Ascending aorta (tissue), 2 donors: Measurements from ENCODE around the gene ERLIN1. TPM values are rescaled to one million over a fixed set of nuclear protein-coding genes. Genes with fewer than 3 reads are reported as not detected.

Experiments
- DNase-seq, 2 donors: peaks; one replicate each; pipeline ENCODE4 v3.0.0-alpha.2; 2019; ENCODE audit warnings: low spot score in 2 of 2
- H3K27ac ChIP-seq, 2 donors: fragments of 200-600 bp; sonication (generic); one replicate each; pipeline ENCODE4 v1.5.1; 2016 to 2017; ENCODE audit warnings: mild to moderate bottlenecking in 1 of 2
- H3K27me3 ChIP-seq: fragments of 200-600 bp; sonication (generic); one replicate; pipeline ENCODE4 v1.5.1; 2017
- H3K36me3 ChIP-seq, 2 donors: fragments of 200-600 bp; sonication (generic); one replicate each; pipeline ENCODE4 v1.5.1; 2016
- H3K4me1 ChIP-seq, 2 donors: fragments of 200-600 bp; sonication (generic); one replicate each; pipeline ENCODE4 v1.5.1; 2016 to 2017; ENCODE audit warnings: mild to moderate bottlenecking in 1 of 2
- H3K4me3 ChIP-seq, 2 donors: fragments of 200-600 bp; sonication (generic); one replicate each; pipeline ENCODE4 v1.5.1; 2016 to 2017; ENCODE audit warnings: mild to moderate bottlenecking in 1 of 2
- H3K9me3 ChIP-seq, 2 donors: fragments of 200-600 bp; sonication (generic); one replicate each; pipeline ENCODE4 v1.5.1; 2016
- intact Hi-C: fragments of 100-400 bp; cut with DNase I; formaldehyde crosslinking; loops from one replicate; pipeline ENCODE4 v1.15.1; 2023
- total RNA-seq: library from RNA; depleted of rRNA; stranded (reverse); fragments of >200 nt; gene quantifications from one replicate; pipeline ENCODE4 v1.1.0, GENCODE V29; 2016
- TF ChIP-seq, protein P1 (sequence below), 3 experiments: fragments of 200-600 bp in 2 of 3; fragments of 450-650 bp in 1 of 3; sonication (generic) in 2 of 3; IDR thresholded peaks; one replicate each; pipeline ENCODE4 v1.5.1; 2016 to 2019; ENCODE audit warnings: antibody characterized with exemption in 3 of 3, mild to moderate bottlenecking in 1 of 3, moderate library complexity in 1 of 3

The ERLIN1 gene
- total RNA-seq, 1 donor from 2014 or later, result 16.6 TPM

GRCh38 chr10:100182908-100183307 lies 2.9 kb downstream of the ERLIN1 start:
- no peak overlapping the region for H3K27ac ChIP-seq
- DNase-seq, result no peak
- TF ChIP-seq, protein P1, sequence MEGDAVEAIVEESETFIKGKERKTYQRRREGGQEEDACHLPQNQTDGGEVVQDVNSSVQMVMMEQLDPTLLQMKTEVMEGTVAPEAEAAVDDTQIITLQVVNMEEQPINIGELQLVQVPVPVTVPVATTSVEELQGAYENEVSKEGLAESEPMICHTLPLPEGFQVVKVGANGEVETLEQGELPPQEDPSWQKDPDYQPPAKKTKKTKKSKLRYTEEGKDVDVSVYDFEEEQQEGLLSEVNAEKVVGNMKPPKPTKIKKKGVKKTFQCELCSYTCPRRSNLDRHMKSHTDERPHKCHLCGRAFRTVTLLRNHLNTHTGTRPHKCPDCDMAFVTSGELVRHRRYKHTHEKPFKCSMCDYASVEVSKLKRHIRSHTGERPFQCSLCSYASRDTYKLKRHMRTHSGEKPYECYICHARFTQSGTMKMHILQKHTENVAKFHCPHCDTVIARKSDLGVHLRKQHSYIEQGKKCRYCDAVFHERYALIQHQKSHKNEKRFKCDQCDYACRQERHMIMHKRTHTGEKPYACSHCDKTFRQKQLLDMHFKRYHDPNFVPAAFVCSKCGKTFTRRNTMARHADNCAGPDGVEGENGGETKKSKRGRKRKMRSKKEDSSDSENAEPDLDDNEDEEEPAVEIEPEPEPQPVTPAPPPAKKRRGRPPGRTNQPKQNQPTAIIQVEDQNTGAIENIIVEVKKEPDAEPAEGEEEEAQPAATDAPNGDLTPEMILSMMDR (IDR thresholded peaks at IDR 0.05), result no peak
- intact Hi-C loops, result loop anchor here (2.0 to 10.0 kb wide), 5 partner anchors 338 to 1942 kb away; partner anchors contain the start of genes COX15, CUTC, GOT1 and LDB1
- no peaks in the 10 kb centered on the region for H3K9me3 ChIP-seq
- no peak overlapping the region for H3K4me3 ChIP-seq
- H3K36me3 ChIP-seq, result peaks cover 5 to 18% of the 10 kb centered on the region in 2 donors
- no peaks in the 10 kb centered on the region for H3K27me3 ChIP-seq
- H3K4me1 ChIP-seq, result peaks cover 7 to 13% of the 10 kb centered on the region in 2 donors

- no peak for DNase-seq
- Histone ChIP-seq H3K27ac (no peak overlapping the region), H3K9me3 (no peaks in the 10 kb centered on the region), H3K4me1 (peaks cover 7 to 12% of the 10 kb centered on the region in 2 donors), H3K4me3 (no peak overlapping the region), H3K36me3 (peaks cover 5 to 23% of the 10 kb centered on the region in 2 donors), H3K27me3 (no peaks in the 10 kb centered on the region)
- TF ChIP-seq, protein P1 (IDR thresholded peaks at IDR 0.05), result no peak
- intact Hi-C loops, result loop anchor here (2.0 to 10.0 kb wide), 5 partner anchors 337 to 1943 kb away; partner anchors contain the start of genes COX15, CUTC, GOT1 and LDB1
Measured at GRCh38 chr10:100182281-100182680, 3.5 kb downstream of the ERLIN1 start.

GRCh38 chr10:100175875-100176274 lies 10.0 kb downstream of the ERLIN1 start:
- Histone ChIP-seq H3K4me3 (no peak overlapping the region), H3K36me3 (peaks cover 35 to 72% of the 10 kb centered on the region in 2 donors), H3K4me1 (no peaks in the 10 kb centered on the region), H3K27me3 (no peaks in the 10 kb centered on the region), H3K27ac (no peak overlapping the region), H3K9me3 (no peaks in the 10 kb centered on the region)
- TF ChIP-seq, protein P1 (IDR thresholded peaks at IDR 0.05), result no peak
- intact Hi-C loops, result no loop called here
- DNase-seq, result no peak

GRCh38 chr10:100174699-100175677 lies 10.8 kb downstream of the ERLIN1 start:
- DNase-seq, result no peak
- no peak overlapping the region for H3K27ac ChIP-seq
- no peaks in the 10 kb centered on the region for H3K27me3 ChIP-seq
- H3K9me3 ChIP-seq, result no peaks in the 10 kb centered on the region
- peaks cover 35 to 72% of the 10 kb centered on the region in 2 donors for H3K36me3 ChIP-seq
- TF ChIP-seq, protein P1 (IDR thresholded peaks at IDR 0.05), result no peak
- no peak overlapping the region for H3K4me3 ChIP-seq
- intact Hi-C loops, result no loop called here
- no peaks in the 10 kb centered on the region for H3K4me1 ChIP-seq

- intact Hi-C loops, result no loop called here
- H3K4me3 ChIP-seq, result no peak overlapping the region
- DNase-seq, result no peak
- TF ChIP-seq, protein P1 (IDR thresholded peaks at IDR 0.05), result no peak
- H3K36me3 ChIP-seq, result peaks cover 30 to 59% of the 10 kb centered on the region in 2 donors
- H3K4me1 ChIP-seq, result no peaks in the 10 kb centered on the region
- H3K27ac ChIP-seq, result no peak overlapping the region
- no peaks in the 10 kb centered on the region for H3K9me3 ChIP-seq
- H3K27me3 ChIP-seq, result no peaks in the 10 kb centered on the region
Measured at GRCh38 chr10:100173035-100173434, 12.8 kb downstream of the ERLIN1 start.
